ENCODE data around the gene NEMP1. TPM values are rescaled to one million over a fixed set of nuclear protein-coding genes. Genes with fewer than 3 reads are reported as not detected.
A peak's percentile ranks its signal among the peaks of the same experiment; 100 is the strongest.

The NEMP1 gene
- total RNA-seq, 1 donor from 2014 or later, result 32.0 TPM

DNA sequence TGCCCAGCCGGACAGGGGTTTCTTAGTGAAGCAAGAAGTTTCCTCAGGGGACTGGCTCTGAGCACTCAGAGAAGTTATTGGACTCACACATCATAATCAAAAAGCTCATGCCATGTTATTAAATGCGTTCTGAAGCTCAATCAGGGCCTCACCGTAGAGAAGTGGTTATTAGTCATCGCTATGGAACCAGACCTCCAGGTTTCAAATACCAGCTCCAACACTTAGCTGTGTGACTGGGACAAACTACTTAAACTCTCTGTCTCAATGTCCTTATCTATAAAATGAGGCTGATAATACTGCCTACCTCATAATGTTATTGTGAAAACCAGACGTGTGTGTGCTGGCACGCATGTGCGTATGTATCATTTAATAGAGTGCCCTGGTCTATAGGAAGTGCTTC is 25.3 kb upstream of the NEMP1 start:
- Mint-ChIP-seq H3K4me1 (ENCODE audit: unreplicated experiment) (peaks cover 15% of the 10 kb centered on the region), H3K4me3 (no peak overlapping the region), H3K27me3 (no peaks in the 10 kb centered on the region), H3K36me3 (peaks cover 21% of the 10 kb centered on the region), H3K27ac (no peak overlapping the region), H3K9me3 (no peaks in the 10 kb centered on the region)
- no peak for DNase-seq (ENCODE audit: extremely low spot score, unreplicated experiment)
- TF ChIP-seq, protein P1, sequence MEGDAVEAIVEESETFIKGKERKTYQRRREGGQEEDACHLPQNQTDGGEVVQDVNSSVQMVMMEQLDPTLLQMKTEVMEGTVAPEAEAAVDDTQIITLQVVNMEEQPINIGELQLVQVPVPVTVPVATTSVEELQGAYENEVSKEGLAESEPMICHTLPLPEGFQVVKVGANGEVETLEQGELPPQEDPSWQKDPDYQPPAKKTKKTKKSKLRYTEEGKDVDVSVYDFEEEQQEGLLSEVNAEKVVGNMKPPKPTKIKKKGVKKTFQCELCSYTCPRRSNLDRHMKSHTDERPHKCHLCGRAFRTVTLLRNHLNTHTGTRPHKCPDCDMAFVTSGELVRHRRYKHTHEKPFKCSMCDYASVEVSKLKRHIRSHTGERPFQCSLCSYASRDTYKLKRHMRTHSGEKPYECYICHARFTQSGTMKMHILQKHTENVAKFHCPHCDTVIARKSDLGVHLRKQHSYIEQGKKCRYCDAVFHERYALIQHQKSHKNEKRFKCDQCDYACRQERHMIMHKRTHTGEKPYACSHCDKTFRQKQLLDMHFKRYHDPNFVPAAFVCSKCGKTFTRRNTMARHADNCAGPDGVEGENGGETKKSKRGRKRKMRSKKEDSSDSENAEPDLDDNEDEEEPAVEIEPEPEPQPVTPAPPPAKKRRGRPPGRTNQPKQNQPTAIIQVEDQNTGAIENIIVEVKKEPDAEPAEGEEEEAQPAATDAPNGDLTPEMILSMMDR (conservative IDR thresholded peaks at IDR 0.05), result no peak

DNA sequence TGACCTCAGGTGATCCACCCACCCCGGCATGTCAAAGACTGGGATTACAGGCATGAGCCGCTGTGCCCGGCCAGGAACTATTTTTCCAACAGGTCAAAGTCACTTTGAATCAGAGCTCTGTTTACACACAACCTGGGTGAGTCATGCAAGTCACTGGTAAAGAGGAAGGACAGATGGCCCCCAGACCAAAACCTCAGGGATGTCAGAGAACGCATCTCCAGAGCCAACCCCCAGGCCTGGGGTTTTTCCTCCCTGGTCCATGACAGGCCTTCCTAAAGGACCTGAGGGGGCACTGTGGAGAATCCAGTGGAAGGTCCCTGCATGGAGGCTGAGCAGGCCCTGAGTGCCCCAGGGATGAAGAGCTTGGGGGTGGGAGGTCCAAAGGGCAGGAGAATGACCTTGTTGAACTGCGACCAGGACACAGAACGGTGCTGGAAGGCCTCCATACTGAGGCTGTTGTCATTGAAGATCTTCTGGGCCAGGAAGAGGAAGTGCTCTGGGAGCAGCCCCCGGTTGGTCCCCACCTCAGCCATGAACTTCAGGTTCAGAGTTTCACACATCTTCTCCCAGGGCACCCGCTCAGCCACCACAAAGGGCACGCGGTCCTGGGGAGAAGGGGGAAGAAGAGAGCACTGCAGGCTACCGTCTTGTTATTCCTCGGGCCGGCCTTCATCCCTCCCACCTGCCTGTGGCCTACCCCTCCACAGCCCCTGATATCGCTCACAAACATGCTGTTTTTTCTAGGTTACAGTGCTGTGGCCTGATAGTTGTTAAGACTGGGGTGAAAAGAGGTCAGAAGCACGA is 23.5 kb upstream of the NEMP1 start:
- TF ChIP-seq, protein P1 (conservative IDR thresholded peaks at IDR 0.05), result no peak
- no peaks in the 10 kb centered on the region for H3K9me3 Mint-ChIP-seq
- no peak overlapping the region for H3K4me3 Mint-ChIP-seq
- peaks cover 24% of the 10 kb centered on the region for H3K36me3 Mint-ChIP-seq
- H3K27ac Mint-ChIP-seq, result peak overlapping the region; percentile 69
- no peaks in the 10 kb centered on the region for H3K27me3 Mint-ChIP-seq
- DNase-seq (ENCODE audit: extremely low spot score, unreplicated experiment), result no peak
- H3K4me1 Mint-ChIP-seq (ENCODE audit: unreplicated experiment), result peaks cover 10% of the 10 kb centered on the region

DNA sequence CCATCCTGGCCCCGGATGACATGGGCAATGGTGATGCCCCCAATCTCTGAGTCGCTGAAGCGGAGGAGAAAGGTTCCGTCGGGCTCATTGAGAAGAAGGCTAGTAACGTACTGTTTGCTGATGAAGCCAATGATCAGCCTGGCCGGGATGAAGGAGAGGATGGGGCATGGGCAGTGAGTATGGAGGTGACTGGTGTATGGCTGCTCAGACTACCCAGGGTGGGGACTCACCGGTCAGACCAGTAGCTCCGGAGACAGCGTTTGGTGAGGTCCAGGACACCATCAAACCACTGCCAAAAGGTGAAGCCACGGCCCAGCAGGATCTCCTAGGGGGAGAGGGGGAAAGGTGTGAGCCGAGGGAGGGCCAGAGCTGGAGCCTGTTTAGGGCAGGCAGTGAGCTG is 21.2 kb upstream of the NEMP1 start:
- Mint-ChIP-seq H3K27me3 (no peaks in the 10 kb centered on the region), H3K36me3 (peaks cover 26% of the 10 kb centered on the region), H3K4me3 (no peak overlapping the region), H3K27ac (peak overlapping the region; percentile 97), H3K4me1 (ENCODE audit: unreplicated experiment) (peaks cover 18% of the 10 kb centered on the region), H3K9me3 (no peaks in the 10 kb centered on the region)
- no peak for DNase-seq (ENCODE audit: extremely low spot score, unreplicated experiment)
- TF ChIP-seq, protein P1 (conservative IDR thresholded peaks at IDR 0.05), result no peak

DNA sequence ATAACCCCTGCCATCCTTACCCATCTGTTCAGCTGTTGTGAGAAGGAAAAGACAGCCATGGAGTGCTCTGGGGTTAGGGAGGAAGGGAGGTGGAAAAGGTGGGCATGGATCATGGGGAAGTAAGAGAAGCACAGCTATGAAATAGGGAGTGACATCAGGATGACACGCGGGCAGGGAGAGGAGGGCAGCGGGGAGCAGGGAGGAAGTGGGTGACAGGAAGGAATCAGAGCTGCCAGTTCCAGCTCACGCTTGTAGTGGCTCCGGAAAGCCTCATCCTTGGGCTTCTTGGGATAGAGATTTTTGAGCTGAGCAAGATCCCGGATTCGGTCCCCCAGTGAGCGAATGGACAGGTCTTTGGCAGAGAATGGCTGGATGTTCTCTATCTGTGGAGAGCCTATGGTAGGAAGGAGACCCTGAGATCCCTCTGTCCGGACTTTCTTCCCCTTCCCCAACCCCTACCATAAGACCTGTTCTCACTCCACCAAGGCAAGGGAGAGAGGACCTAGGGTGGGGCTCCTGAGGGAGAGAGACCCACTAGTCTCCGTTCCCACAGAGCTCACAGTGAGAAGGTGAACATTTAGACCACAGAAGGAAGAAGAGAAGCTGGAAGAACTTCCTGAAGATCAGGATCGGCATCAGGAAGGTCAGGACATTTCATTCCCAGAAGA is 20.6 kb upstream of the NEMP1 start:
- Mint-ChIP-seq H3K27me3 (no peaks in the 10 kb centered on the region), H3K36me3 (peaks cover 26% of the 10 kb centered on the region), H3K27ac (peak overlapping the region; percentile 97), H3K4me3 (no peak overlapping the region), H3K9me3 (no peaks in the 10 kb centered on the region), H3K4me1 (ENCODE audit: unreplicated experiment) (peaks cover 18% of the 10 kb centered on the region)
- TF ChIP-seq, protein P1 (conservative IDR thresholded peaks at IDR 0.05), result no peak
- DNase-seq (ENCODE audit: extremely low spot score, unreplicated experiment), result no peak

DNA sequence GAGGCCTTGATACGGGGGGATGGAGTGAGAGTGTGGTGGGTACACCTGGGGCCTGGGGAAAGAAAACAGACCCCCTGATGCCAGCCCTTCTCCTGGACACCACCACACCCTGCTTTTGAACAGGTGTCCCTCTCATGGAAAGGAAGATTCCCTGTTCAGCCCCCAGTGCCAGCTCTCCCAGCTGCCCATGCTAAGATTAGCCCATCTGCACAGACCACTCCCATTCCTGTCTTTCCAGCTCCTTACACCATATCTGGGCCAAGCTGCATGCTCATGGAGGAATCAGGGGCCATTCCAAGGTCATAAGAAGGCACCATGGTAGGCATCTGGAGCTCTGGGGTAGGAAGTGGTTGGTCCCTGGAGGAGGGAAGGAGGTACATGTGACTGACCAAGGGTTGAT is 20.0 kb upstream of the NEMP1 start:
- H3K4me1 Mint-ChIP-seq (ENCODE audit: unreplicated experiment), result peaks cover 22% of the 10 kb centered on the region
- H3K27me3 Mint-ChIP-seq, result no peaks in the 10 kb centered on the region
- peaks cover 26% of the 10 kb centered on the region for H3K36me3 Mint-ChIP-seq
- H3K9me3 Mint-ChIP-seq, result no peaks in the 10 kb centered on the region
- no peak for DNase-seq (ENCODE audit: extremely low spot score, unreplicated experiment)
- no peak overlapping the region for H3K4me3 Mint-ChIP-seq
- H3K27ac Mint-ChIP-seq, result peak overlapping the region; percentile 97
- TF ChIP-seq, protein P1 (conservative IDR thresholded peaks at IDR 0.05), result no peak

Measured in type B pancreatic cell (in vitro differentiated cells).